CD14-positive monocyte (primary cell): ENCODE measurements around the gene COL4A2. TPM values are rescaled to one million over a fixed set of nuclear protein-coding genes. Genes with fewer than 3 reads are reported as not detected.

Experiments
- DNase-seq, 3 donors: peaks; one replicate each; pipeline ENCODE4 v3.0.0-alpha.2; 2011 to 2022
- H2AFZ ChIP-seq: 2 replicates; pipeline ENCODE4 v1.6.0; 2012; ENCODE audit warnings: mild to moderate bottlenecking, low read depth, low read length, inconsistent platforms; ENCODE audit not compliant: insufficient read depth, poor library complexity, severe bottlenecking
- H3K27ac ChIP-seq, 2 donors: 1 replicate in 1 of 2; 2 replicates in 1 of 2; pipeline ENCODE4 v1.5.1; 2012 to 2013; ENCODE audit warnings: low read length in 2 of 2, control low read depth in 1 of 2, inconsistent platforms in 1 of 2, low read depth in 1 of 2, mild to moderate bottlenecking in 1 of 2
- H3K27me3 ChIP-seq, 2 donors: one replicate each; pipeline versions ENCODE4 v1.6.0 to v1.6.1; 2011 to 2013; ENCODE audit warnings: low read length in 2 of 2; ENCODE audit not compliant: control insufficient read depth in 2 of 2, insufficient read depth in 2 of 2
- H3K36me3 ChIP-seq, 2 donors: replicated peaks in 1 of 2; 1 replicate in 1 of 2; 2 replicates in 1 of 2; pipeline versions ENCODE4 v1.5.1 to v1.6.1; 2012 to 2013; ENCODE audit warnings: low read length in 2 of 2, control low read depth in 1 of 2, inconsistent platforms in 1 of 2, mild to moderate bottlenecking in 1 of 2; ENCODE audit not compliant: insufficient read depth in 2 of 2, control insufficient read depth in 1 of 2
- H3K4me1 ChIP-seq, 2 donors: 1 replicate in 1 of 2; 2 replicates in 1 of 2; pipeline versions ENCODE4 v1.5.1 to v1.6.1; 2012 to 2013; ENCODE audit warnings: low read length in 2 of 2, control low read depth in 1 of 2, inconsistent platforms in 1 of 2, mild to moderate bottlenecking in 1 of 2, moderate library complexity in 1 of 2; ENCODE audit not compliant: insufficient read depth in 2 of 2, control insufficient read depth in 1 of 2
- H3K4me2 ChIP-seq: replicated peaks from 2 replicates; pipeline ENCODE3; 2012; ENCODE audit warnings: low read length, moderate library complexity, mild to moderate bottlenecking; ENCODE audit not compliant: poor library complexity, severe bottlenecking; ENCODE audit errors: extremely low read depth
- H3K4me3 ChIP-seq, 3 experiments: fragments of 200-600 bp in 1 of 3; sonication (generic) in 1 of 3; replicated peaks in 1 of 3; 1 replicate in 2 of 3; 2 replicates in 1 of 3; pipeline ENCODE4 v1.5.1; 2011 to 2013; ENCODE audit warnings: low read length in 3 of 3, mild to moderate bottlenecking in 3 of 3, control low read depth in 2 of 3, low read depth in 2 of 3, inconsistent platforms in 1 of 3, moderate library complexity in 1 of 3
- H3K79me2 ChIP-seq: 2 replicates; pipeline ENCODE4 v1.6.0; 2012; ENCODE audit warnings: mild to moderate bottlenecking, control low read depth, inconsistent platforms, low read length, moderate library complexity; ENCODE audit not compliant: insufficient read depth
- H3K9ac ChIP-seq: 2 replicates; pipeline ENCODE4 v1.6.0; 2017; ENCODE audit warnings: low read length, mild to moderate bottlenecking; ENCODE audit not compliant: insufficient read depth, poor library complexity, severe bottlenecking
- H3K9me3 ChIP-seq, 2 donors: replicated peaks in 1 of 2; 1 replicate in 1 of 2; 2 replicates in 1 of 2; pipeline versions ENCODE4 v1.5.1 to v1.6.1; 2012 to 2013; ENCODE audit warnings: low read length in 2 of 2, control low read depth in 1 of 2; ENCODE audit not compliant: control insufficient read depth in 1 of 2, insufficient read depth in 1 of 2
- H4K20me1 ChIP-seq: 2 replicates; pipeline ENCODE4 v1.6.0; 2012; ENCODE audit warnings: mild to moderate bottlenecking, low read length, control low read depth, moderate library complexity; ENCODE audit not compliant: insufficient read depth
- H3K27ac Mint-ChIP-seq, 7 donors: one replicate each; pipeline ENCODE4 v1.8.0; 2020; ENCODE audit warnings: mild to moderate bottlenecking in 7 of 7, mixed read lengths in 7 of 7, moderate library complexity in 6 of 7, inconsistent platforms in 2 of 7
- H3K27me3 Mint-ChIP-seq, 3 donors: one replicate each; pipeline ENCODE4 v1.8.0; 2021 to 2022; ENCODE audit warnings: low read depth in 3 of 3, mild to moderate bottlenecking in 3 of 3, mixed read lengths in 3 of 3, moderate library complexity in 3 of 3, inconsistent platforms in 1 of 3
- H3K36me3 Mint-ChIP-seq, 2 donors: one replicate each; pipeline ENCODE4 v1.8.0; 2020; ENCODE audit warnings: mixed read lengths in 2 of 2, inconsistent platforms in 1 of 2, mild to moderate bottlenecking in 1 of 2
- H3K4me1 Mint-ChIP-seq: one replicate; pipeline ENCODE4 v1.8.0; 2020; ENCODE audit warnings: mild to moderate bottlenecking, mixed read lengths
- H3K4me3 Mint-ChIP-seq, 2 donors: one replicate each; pipeline ENCODE4 v1.8.0; 2020; ENCODE audit warnings: mild to moderate bottlenecking in 2 of 2, mixed read lengths in 2 of 2, moderate library complexity in 1 of 2
- H3K9me3 Mint-ChIP-seq, 7 donors: one replicate each; pipeline ENCODE4 v1.8.0; 2020 to 2022; ENCODE audit warnings: mixed read lengths in 7 of 7, mild to moderate bottlenecking in 6 of 7, moderate library complexity in 6 of 7, inconsistent platforms in 2 of 7
- WGBS: methylation state at CpG from one replicate; pipeline ENCODE4 v1.1.5; 2013; ENCODE audit warnings: missing lambda C conversion rate; ENCODE audit not compliant: insufficient coverage; 5-methylcytosine and 5-hydroxymethylcytosine counted together
- intact Hi-C, 2 donors: fragments of 100-400 bp; cut with micrococcal nuclease; formaldehyde crosslinking; loops; one replicate each; pipeline versions ENCODE4 v1.15.0 to v1.15.1; 2023
- polyA plus RNA-seq, 3 donors: library from polyadenylated mRNA; depleted of rRNA in 1 of 3; unstranded in 2 of 3; stranded (reverse) in 1 of 3; fragments of 300-500 nt in 2 of 3; fragments of >200 nt in 1 of 3; fragmentation: Illumina TruSeq in 2 of 3; gene quantifications; 1 replicate in 2 of 3; 2 replicates in 1 of 3; pipeline ENCODE4 v1.2.3, GENCODE V29; 2012 to 2021
- TF ChIP-seq, protein P1 (sequence below): fragments of 200-600 bp; IDR thresholded peaks from one replicate; pipeline ENCODE4 v1.8.0; 2022; ENCODE audit warnings: antibody characterized with exemption, mild to moderate bottlenecking

Gene COL4A2
- polyA plus RNA-seq, 3 donors, result not detected

- Mint-ChIP-seq H3K4me3 (no peak overlapping the region), H3K9me3 (peaks cover 0 to 2% (median 0%) of the 10 kb centered on the region in 7 donors), H3K36me3 (no peaks in the 10 kb centered on the region), H3K27me3 (peaks cover 15 to 36% (median 16%) of the 10 kb centered on the region in 3 donors), H3K4me1 (no peaks in the 10 kb centered on the region), H3K27ac (no peak overlapping the region)
- TF ChIP-seq, protein P1, sequence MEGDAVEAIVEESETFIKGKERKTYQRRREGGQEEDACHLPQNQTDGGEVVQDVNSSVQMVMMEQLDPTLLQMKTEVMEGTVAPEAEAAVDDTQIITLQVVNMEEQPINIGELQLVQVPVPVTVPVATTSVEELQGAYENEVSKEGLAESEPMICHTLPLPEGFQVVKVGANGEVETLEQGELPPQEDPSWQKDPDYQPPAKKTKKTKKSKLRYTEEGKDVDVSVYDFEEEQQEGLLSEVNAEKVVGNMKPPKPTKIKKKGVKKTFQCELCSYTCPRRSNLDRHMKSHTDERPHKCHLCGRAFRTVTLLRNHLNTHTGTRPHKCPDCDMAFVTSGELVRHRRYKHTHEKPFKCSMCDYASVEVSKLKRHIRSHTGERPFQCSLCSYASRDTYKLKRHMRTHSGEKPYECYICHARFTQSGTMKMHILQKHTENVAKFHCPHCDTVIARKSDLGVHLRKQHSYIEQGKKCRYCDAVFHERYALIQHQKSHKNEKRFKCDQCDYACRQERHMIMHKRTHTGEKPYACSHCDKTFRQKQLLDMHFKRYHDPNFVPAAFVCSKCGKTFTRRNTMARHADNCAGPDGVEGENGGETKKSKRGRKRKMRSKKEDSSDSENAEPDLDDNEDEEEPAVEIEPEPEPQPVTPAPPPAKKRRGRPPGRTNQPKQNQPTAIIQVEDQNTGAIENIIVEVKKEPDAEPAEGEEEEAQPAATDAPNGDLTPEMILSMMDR, result no peak
- no peaks in the 10 kb centered on the region for H3K4me1 ChIP-seq
- H3K4me2 ChIP-seq, result no peak overlapping the region
- no peak for DNase-seq
- H3K27me3 ChIP-seq, result peaks cover 0 to 6% of the 10 kb centered on the region in 2 donors
- H2AFZ ChIP-seq, result no peak overlapping the region
- H3K27ac ChIP-seq, result no peak overlapping the region
- H3K9me3 ChIP-seq, result no peaks in the 10 kb centered on the region
- intact Hi-C loops, result no loop called here
- WGBS, result 78% methylated on average over 9 of the region's 12 CpGs
- no peaks in the 10 kb centered on the region for H4K20me1 ChIP-seq
- no peaks in the 10 kb centered on the region for H3K79me2 ChIP-seq
- H3K4me3 ChIP-seq, result no peak overlapping the region
- H3K36me3 ChIP-seq, result no peaks in the 10 kb centered on the region
- no peak overlapping the region for H3K9ac ChIP-seq
Observed at GRCh38 chr13:110326263-110326904, 19.3 kb downstream of the COL4A2 start.

DNA sequence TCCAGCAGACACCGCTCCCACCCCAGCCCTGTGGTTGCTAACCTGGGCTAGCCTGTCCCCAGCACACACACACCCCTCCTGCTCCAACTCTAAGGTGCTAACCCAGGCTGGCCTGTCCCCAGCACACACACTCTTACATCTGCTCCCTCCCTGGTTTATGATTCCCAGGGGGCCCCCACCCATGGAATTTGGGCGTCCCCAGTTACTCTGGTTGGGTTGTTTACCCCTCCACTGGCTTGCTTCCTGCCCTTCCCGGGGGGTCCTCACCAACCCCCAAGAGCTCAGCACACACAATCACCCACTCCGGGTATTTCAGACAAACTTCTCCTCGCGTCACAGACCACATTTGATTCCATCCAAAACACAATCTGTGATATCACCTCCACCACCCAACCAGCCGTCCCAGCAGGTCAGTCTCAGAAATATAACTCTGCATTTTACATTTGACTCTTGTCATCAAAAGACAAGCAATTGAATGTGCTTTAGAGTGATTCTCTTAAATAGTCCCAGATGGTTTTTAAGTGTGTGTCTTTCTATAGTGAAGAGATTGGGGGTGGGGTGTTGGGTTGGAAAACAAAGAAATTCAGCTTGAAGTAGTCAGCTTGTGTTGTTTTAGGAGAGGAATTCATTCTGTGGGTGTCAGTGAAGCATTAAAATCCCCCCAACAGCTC lies 20.1 kb downstream of the COL4A2 start:
- H3K79me2 ChIP-seq, result no peaks in the 10 kb centered on the region
- peaks cover 13 to 34% (median 16%) of the 10 kb centered on the region in 3 donors for H3K27me3 Mint-ChIP-seq

More for the DNA sequence above, 20.1 kb downstream of the COL4A2 start:
- Mint-ChIP-seq H3K36me3 (no peaks in the 10 kb centered on the region), H3K4me1 (no peaks in the 10 kb centered on the region), H3K4me3 (peak overlapping the region in 1 of 2 donors; percentile 2), H3K9me3 (peaks cover 0 to 2% (median 0%) of the 10 kb centered on the region in 7 donors), H3K27ac (peak overlapping the region in 1 of 7 donors; percentile 12)
- WGBS, result 60% methylated on average over 3 of the region's 7 CpGs
- Histone ChIP-seq H3K27ac (no peak overlapping the region), H3K4me3 (no peak overlapping the region), H4K20me1 (no peaks in the 10 kb centered on the region), H3K4me1 (no peaks in the 10 kb centered on the region), H3K9ac (no peak overlapping the region), H3K36me3 (no peaks in the 10 kb centered on the region), H3K27me3 (peaks cover 2 to 6% of the 10 kb centered on the region in 2 donors), H3K4me2 (no peak overlapping the region), H2AFZ (no peak overlapping the region), H3K9me3 (no peaks in the 10 kb centered on the region)
- TF ChIP-seq, protein P1, result no peak
- intact Hi-C loops, result no loop called here
- DNase-seq, result no peak
